Keratinocyte (primary cell): ENCODE measurements around the gene ARPC5. TPM values are rescaled to one million over a fixed set of nuclear protein-coding genes. Genes with fewer than 3 reads are reported as not detected.

Experiments used
- DNase-seq: peaks from one replicate; pipeline ENCODE4 v3.0.0-alpha.2; 2011; ENCODE audit warnings: low read depth, missing footprints, low spot score
- FAIRE-seq: peaks from 2 replicates; lab custom pipeline; 2011; peaks lifted over from hg19 to GRCh38; lab: Jason Lieb, UNC
- H2AFZ ChIP-seq: 2 replicates; pipeline ENCODE4 v1.6.0; 2012; ENCODE audit warnings: low read length, control low read depth, inconsistent platforms; ENCODE audit not compliant: control insufficient read depth
- H3K27ac ChIP-seq: 2 replicates; pipeline ENCODE4 v1.5.1; 2011; ENCODE audit warnings: low read length; ENCODE audit not compliant: control insufficient read depth, insufficient read depth
- H3K27me3 ChIP-seq: 3 replicates; pipeline ENCODE4 v1.6.0; 2011; ENCODE audit warnings: low read length; ENCODE audit not compliant: control insufficient read depth, insufficient read depth; ENCODE audit errors: extremely low read depth
- H3K36me3 ChIP-seq, 2 experiments: 2 replicates in 1 of 2; 3 replicates in 1 of 2; pipeline ENCODE4 v1.5.1; 2011; ENCODE audit warnings: low read length in 2 of 2, mild to moderate bottlenecking in 1 of 2; ENCODE audit not compliant: control insufficient read depth in 2 of 2, insufficient read depth in 2 of 2; ENCODE audit errors: extremely low read depth in 1 of 2
- H3K4me1 ChIP-seq: 3 replicates; pipeline ENCODE4 v1.5.1; 2011; ENCODE audit warnings: low read length; ENCODE audit not compliant: control insufficient read depth, insufficient read depth; ENCODE audit errors: extremely low read depth
- H3K4me2 ChIP-seq: 3 replicates; pipeline ENCODE4 v1.6.0; 2011; ENCODE audit warnings: low read depth, low read length; ENCODE audit not compliant: control insufficient read depth, insufficient read depth; ENCODE audit errors: extremely low read depth
- H3K4me3 ChIP-seq, 3 experiments: fragments of 200-600 bp in 1 of 3; sonication (generic) in 1 of 3; 2 replicates in 2 of 3; 3 replicates in 1 of 3; pipeline ENCODE4 v1.5.1; 2011 to 2016; ENCODE audit warnings: low read length in 3 of 3, mild to moderate bottlenecking in 3 of 3, control low read depth in 2 of 3, inconsistent platforms in 1 of 3, low read depth in 1 of 3, mixed read lengths in 1 of 3, mixed run types in 1 of 3, moderate library complexity in 1 of 3; ENCODE audit not compliant: control insufficient read depth in 2 of 3, insufficient read depth in 2 of 3; ENCODE audit errors: extremely low read depth in 1 of 3
- H3K79me2 ChIP-seq: 2 replicates; pipeline ENCODE4 v1.6.0; 2012; ENCODE audit warnings: low read length; ENCODE audit not compliant: control insufficient read depth, insufficient read depth
- H3K9ac ChIP-seq: 3 replicates; pipeline ENCODE4 v1.6.0; 2011; ENCODE audit warnings: low read length; ENCODE audit not compliant: control insufficient read depth, insufficient read depth; ENCODE audit errors: extremely low read depth
- H3K9me1 ChIP-seq: 3 replicates; pipeline ENCODE4 v1.6.0; 2011; ENCODE audit warnings: low read length; ENCODE audit not compliant: control insufficient read depth, insufficient read depth; ENCODE audit errors: extremely low read depth
- H3K9me3 ChIP-seq: 2 replicates; pipeline ENCODE4 v1.5.1; 2012; ENCODE audit warnings: low read depth, low read length; ENCODE audit not compliant: control insufficient read depth
- H4K20me1 ChIP-seq: 3 replicates; pipeline ENCODE4 v1.6.0; 2011; ENCODE audit warnings: low read length; ENCODE audit not compliant: control insufficient read depth, insufficient read depth; ENCODE audit errors: extremely low read depth
- CTCF ChIP-seq, 3 experiments: IDR thresholded peaks in 1 of 3; conservative IDR thresholded peaks in 1 of 3; optimal IDR thresholded peaks in 1 of 3; 2 replicates in 2 of 3; 3 replicates in 1 of 3; pipeline versions ENCODE3 to v1.5.1; 2011; ENCODE audit warnings: low read length in 3 of 3, mild to moderate bottlenecking in 3 of 3, moderate library complexity in 2 of 3, control low read depth in 1 of 3, inconsistent platforms in 1 of 3; ENCODE audit not compliant: insufficient read depth in 2 of 3; ENCODE audit errors: extremely low read depth in 1 of 3
- EZH2 ChIP-seq: IDR thresholded peaks from one replicate; pipeline ENCODE4 v1.6.1; 2012; ENCODE audit warnings: inconsistent platforms, mild to moderate bottlenecking, low read length, moderate library complexity
- dilution Hi-C: fragments of 300-500 bp; cut with MboI; formaldehyde crosslinking; loops from one replicate; pipeline ENCODE4 v1.7.0; 2020; ENCODE audit warnings: low sequenced_read_pairs; ENCODE audit not compliant: extremely low pct_ligation_motif_present
- polyA plus RNA-seq, 5 experiments: library from polyadenylated mRNA; depleted of rRNA in 3 of 5; stranded (reverse) in 3 of 5; stranded (forward) in 1 of 5; unstranded in 1 of 5; fragments of >200 nt; gene quantifications; 1 replicate in 1 of 5; 2 replicates in 3 of 5; 3 replicates in 1 of 5; pipeline versions ENCODE4 v1.2.1 to v1.2.3, GENCODE V29; 2011 to 2012; ENCODE audit warnings: missing spikeins in 2 of 5, low read depth in 1 of 5, low replicate concordance in 1 of 5

ARPC5 gene
- polyA plus RNA-seq, 1 donor (not counting 4 experiments of a cell fraction or from before 2014, with no cell fraction given) = 255 TPM

GRCh38 chr1:183600136-183600535 is 35.4 kb downstream of the ARPC5 start:
- Histone ChIP-seq H3K9me1 (no peaks in the 10 kb centered on the region), H3K9me3 (no peaks in the 10 kb centered on the region), H3K27ac (no peak overlapping the region), H2AFZ (no peak overlapping the region), H3K79me2 (no peaks in the 10 kb centered on the region), H4K20me1 (no peaks in the 10 kb centered on the region), H3K4me1 (no peaks in the 10 kb centered on the region), H3K27me3 (no peaks in the 10 kb centered on the region), H3K4me2 (no peak overlapping the region), H3K36me3 (no peaks in the 10 kb centered on the region), H3K4me3 (no peak overlapping the region), H3K9ac (no peak overlapping the region)
- DNase-seq (no peak), FAIRE-seq (peak; percentile 57)
- dilution Hi-C loops = no loop called here
- no peak for TF ChIP-seq CTCF (optimal IDR thresholded peaks at IDR 0.05 in 1 of 3, IDR thresholded peaks at IDR 0.05 in 1 of 3, conservative IDR thresholded peaks at IDR 0.05 in 1 of 3; ENCODE audit: extremely low read depth in 1 of 3, insufficient read depth in 2 of 3, low read length in 3 of 3)

GRCh38 chr1:183598386-183598785 is 37.2 kb downstream of the ARPC5 start:
- H3K4me1 ChIP-seq = no peaks in the 10 kb centered on the region
- H3K4me3 ChIP-seq = no peak overlapping the region
- H3K36me3 ChIP-seq = no peaks in the 10 kb centered on the region
- dilution Hi-C loops = no loop called here
- DNase-seq (no peak), FAIRE-seq (no peak)
- no peak overlapping the region for H3K4me2 ChIP-seq
- no peaks in the 10 kb centered on the region for H4K20me1 ChIP-seq
- TF ChIP-seq EZH2 (no peak), CTCF (optimal IDR thresholded peaks at IDR 0.05 in 1 of 3, IDR thresholded peaks at IDR 0.05 in 1 of 3, conservative IDR thresholded peaks at IDR 0.05 in 1 of 3; ENCODE audit: extremely low read depth in 1 of 3, insufficient read depth in 2 of 3, low read length in 3 of 3) (no peak)
- H3K27ac ChIP-seq = no peak overlapping the region
- H3K9ac ChIP-seq = no peak overlapping the region
- H3K9me3 ChIP-seq = no peaks in the 10 kb centered on the region
- no peaks in the 10 kb centered on the region for H3K79me2 ChIP-seq
- no peak overlapping the region for H2AFZ ChIP-seq
- no peaks in the 10 kb centered on the region for H3K27me3 ChIP-seq
- H3K9me1 ChIP-seq = no peaks in the 10 kb centered on the region
